Measurements from ENCODE around the gene TMEM132A.

DNA sequence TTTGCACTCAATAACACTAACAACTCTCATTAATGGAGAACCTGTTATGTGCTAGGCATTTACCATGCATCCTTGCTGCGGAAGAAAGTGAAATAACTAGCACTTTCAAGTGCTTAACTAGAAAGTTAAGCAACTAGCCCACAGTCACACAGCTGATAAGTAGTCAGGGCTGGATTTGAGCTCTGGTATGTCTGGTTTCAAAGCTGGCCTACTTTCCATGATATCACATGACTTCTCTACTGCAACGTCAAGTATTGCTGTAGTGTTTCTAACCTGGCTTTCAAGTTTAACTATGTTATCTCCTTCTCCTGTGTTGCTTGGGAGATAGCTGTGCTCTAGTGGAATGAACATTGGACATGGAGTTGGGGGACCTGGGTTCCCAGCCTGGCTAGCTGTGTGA, 15.6 kb downstream of the TMEM132A start:
- TF ChIP-seq, protein P1, sequence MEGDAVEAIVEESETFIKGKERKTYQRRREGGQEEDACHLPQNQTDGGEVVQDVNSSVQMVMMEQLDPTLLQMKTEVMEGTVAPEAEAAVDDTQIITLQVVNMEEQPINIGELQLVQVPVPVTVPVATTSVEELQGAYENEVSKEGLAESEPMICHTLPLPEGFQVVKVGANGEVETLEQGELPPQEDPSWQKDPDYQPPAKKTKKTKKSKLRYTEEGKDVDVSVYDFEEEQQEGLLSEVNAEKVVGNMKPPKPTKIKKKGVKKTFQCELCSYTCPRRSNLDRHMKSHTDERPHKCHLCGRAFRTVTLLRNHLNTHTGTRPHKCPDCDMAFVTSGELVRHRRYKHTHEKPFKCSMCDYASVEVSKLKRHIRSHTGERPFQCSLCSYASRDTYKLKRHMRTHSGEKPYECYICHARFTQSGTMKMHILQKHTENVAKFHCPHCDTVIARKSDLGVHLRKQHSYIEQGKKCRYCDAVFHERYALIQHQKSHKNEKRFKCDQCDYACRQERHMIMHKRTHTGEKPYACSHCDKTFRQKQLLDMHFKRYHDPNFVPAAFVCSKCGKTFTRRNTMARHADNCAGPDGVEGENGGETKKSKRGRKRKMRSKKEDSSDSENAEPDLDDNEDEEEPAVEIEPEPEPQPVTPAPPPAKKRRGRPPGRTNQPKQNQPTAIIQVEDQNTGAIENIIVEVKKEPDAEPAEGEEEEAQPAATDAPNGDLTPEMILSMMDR (IDR thresholded peaks at IDR 0.05) = no peak
- TF ChIP-seq POLR2A (IDR thresholded peaks at IDR 0.05) = no peak
